Measurements from ENCODE around the gene TTLL11. TPM values are rescaled to one million over a fixed set of nuclear protein-coding genes. Genes with fewer than 3 reads are reported as not detected.

The TTLL11 gene
- total and polyA plus RNA-seq, 2 experiments from 2014 or later = 5.1 to 6.3 TPM

DNA sequence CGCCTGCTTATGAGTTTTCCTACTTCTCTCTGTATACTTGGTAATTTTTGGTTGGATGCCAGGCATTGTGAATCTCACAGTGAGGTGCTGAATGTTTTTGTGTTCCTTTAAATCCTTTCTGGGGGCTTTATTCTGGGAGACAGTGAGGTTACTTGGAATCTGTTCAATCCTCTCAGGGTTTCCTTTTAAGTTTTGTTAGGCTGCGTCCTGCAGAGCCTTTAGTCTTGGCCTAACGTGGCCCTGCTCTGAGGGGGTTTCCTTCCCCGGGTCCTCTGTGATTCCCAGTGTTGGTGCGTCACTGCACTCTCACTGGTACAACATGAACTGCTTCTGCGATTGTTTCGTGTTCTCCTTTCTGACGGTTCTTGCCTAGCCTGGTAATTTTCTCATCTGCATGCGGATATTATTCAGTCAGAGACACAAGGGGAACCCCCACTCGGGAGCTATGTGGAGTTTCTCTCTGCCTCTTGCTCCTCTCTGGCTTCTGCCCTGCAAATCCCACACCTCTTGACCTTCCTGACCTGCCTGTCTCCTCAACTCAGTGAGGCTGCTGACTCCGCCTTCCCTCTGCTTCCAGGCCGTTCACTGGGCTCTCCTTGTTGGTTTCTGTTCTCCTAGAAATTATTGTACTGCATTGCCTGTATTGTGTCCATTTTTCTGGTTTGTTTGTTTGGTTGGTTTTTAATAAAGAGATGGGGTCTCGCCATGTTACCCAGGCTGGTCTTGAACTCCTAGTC, 313.6 kb downstream of the TTLL11 start:
- Histone ChIP-seq H3K9me2 (ENCODE audit: insufficient read depth) (no peaks in the 10 kb centered on the region), H3K27ac (no peak overlapping the region), H3K9me3 (ENCODE audit: low read depth) (no peaks in the 10 kb centered on the region), H3K36me3 (ENCODE audit: low read depth) (no peaks in the 10 kb centered on the region), H3K27me3 (replicated peaks; ENCODE audit: insufficient read depth) (no peaks in the 10 kb centered on the region), H3K4me3 (no peak overlapping the region), H3K4me1 (ENCODE audit: insufficient read depth) (no peaks in the 10 kb centered on the region), H2AFZ (no peak overlapping the region), H3K9ac (no peak overlapping the region), H3F3A (ENCODE audit: insufficient read depth) (no peaks in the 10 kb centered on the region), H3K79me2 (ENCODE audit: insufficient read depth) (no peaks in the 10 kb centered on the region), H4K20me1 (ENCODE audit: insufficient read depth) (no peaks in the 10 kb centered on the region), H3K4me2 (ENCODE audit: unreplicated experiment) (no peak overlapping the region)
- DNase-seq = no peak
- in situ Hi-C loops (cut with MboI) = no loop called here
- 86% methylated on average over 13 of the region's 13 CpGs for WGBS, 2 experiments (ENCODE audit: low coverage in 1 of 2, low lambda C conversion rate in 2 of 2, missing lambda C conversion rate in 2 of 2)
- TF ChIP-seq EZH2 (IDR thresholded peaks at IDR 0.05; ENCODE audit: insufficient read depth, poor library complexity, severe bottlenecking) (no peak), EZH2phosphoT487 (IDR thresholded peaks at IDR 0.05; ENCODE audit: insufficient read depth, low read depth) (no peak)

DNA sequence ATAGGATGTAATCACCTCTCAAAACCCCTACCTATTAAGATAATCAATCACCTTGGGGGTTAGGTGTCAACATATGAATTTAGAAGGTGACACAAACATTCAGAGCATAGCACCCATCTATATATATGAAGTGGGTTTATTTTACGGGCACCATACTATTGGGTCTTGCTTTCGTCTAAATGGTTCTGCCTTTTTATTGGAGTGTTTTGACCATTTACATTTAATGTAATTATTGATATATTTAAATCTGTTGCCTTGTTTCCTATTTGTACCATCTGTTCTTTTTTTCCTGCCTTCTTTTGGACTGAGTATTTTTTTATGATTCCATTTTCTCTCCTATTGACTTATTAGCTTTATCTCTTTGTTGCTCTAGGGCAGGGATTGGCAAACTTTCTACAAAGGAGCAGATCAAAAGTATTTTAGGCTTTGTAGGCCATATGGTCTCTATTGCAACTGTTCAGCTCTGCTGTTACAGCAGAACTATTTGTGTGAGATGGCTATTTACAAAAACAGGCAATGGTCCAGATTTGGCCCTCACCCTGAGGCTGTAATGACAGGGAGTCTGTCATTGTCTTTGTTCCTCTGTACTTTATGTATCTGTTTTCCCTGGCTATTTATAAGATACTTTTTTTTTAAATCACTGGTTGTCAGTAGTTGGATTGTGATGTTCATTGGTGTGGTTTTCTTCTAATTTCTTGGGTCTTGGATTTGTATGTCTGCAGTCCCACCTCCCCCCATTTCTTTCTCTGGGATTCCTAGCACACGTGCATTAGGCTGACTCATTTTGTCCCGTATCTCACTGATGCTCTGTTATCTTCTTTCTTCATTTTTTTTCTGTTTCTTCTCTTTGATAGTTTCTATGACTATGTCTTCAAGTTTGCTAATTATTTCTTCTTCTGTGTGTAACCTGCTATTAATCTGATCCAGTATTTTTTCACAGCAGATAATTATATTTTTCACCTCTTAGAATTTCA, 314.6 kb downstream of the TTLL11 start:
- Histone ChIP-seq H3K27me3 (replicated peaks; ENCODE audit: insufficient read depth) (no peaks in the 10 kb centered on the region), H3K9ac (no peak overlapping the region), H3K36me3 (ENCODE audit: low read depth) (no peaks in the 10 kb centered on the region), H3K4me1 (ENCODE audit: insufficient read depth) (no peaks in the 10 kb centered on the region), H2AFZ (no peak overlapping the region), H3K9me3 (ENCODE audit: low read depth) (no peaks in the 10 kb centered on the region), H3F3A (ENCODE audit: insufficient read depth) (no peaks in the 10 kb centered on the region), H4K20me1 (ENCODE audit: insufficient read depth) (no peaks in the 10 kb centered on the region), H3K9me2 (ENCODE audit: insufficient read depth) (no peaks in the 10 kb centered on the region), H3K79me2 (ENCODE audit: insufficient read depth) (no peaks in the 10 kb centered on the region), H3K4me3 (no peak overlapping the region), H3K27ac (no peak overlapping the region), H3K4me2 (ENCODE audit: unreplicated experiment) (no peak overlapping the region)
- TF ChIP-seq EZH2phosphoT487 (IDR thresholded peaks at IDR 0.05; ENCODE audit: insufficient read depth, low read depth) (no peak), EZH2 (IDR thresholded peaks at IDR 0.05; ENCODE audit: insufficient read depth, poor library complexity, severe bottlenecking) (no peak)
- DNase-seq = no peak
- in situ Hi-C loops (cut with MboI) = no loop called here
- WGBS, 2 experiments (ENCODE audit: low coverage in 1 of 2, low lambda C conversion rate in 2 of 2, missing lambda C conversion rate in 2 of 2) = 83 to 97% methylated on average over 4 of the region's 4 CpGs

DNA sequence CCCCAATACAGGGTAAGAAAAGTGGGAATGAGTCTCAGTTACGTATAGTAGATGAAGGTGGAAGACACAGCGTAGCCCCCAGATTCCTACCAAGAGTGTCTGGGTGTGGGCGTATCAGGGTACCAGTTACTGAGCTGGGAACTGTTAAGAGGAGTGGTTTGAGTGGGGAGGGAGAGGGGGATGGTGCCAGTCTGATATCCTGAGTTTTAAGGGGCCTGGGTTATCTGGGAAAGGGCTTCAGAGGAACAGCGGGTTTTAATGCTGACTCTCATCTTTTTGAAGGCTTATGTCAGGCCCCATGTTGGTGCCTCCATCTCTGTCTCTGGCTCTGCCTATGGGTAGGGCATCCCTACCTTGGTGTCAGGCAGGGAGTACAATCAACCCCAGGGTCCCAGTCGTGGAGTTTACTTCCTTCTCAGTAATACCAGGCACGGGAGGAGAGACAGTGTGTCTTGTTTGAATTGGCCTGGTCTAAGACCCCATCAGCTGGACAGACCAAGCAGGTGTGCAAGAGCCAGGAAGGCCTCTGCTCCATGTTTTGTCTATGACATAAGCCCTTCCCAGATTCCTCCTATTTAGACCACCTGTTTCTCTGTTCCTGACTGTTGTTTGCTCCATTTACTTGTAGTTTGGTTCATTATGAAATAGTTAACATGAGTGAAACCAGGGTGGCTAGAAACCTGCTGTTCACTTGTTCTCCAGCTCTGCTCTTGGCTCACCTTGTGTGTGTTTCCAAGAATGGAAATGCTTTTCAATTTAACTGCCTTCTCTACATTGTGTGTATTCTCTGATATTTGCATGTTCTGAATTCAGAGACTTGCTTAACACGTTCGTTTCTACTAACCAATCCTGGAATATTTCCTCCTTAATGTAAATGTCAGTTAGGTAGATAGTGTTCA, 316.1 kb downstream of the TTLL11 start:
- Histone ChIP-seq H3K4me1 (ENCODE audit: insufficient read depth) (no peaks in the 10 kb centered on the region), H3K27ac (no peak overlapping the region), H3K36me3 (ENCODE audit: low read depth) (no peaks in the 10 kb centered on the region), H3F3A (ENCODE audit: insufficient read depth) (no peaks in the 10 kb centered on the region), H3K9ac (no peak overlapping the region), H3K4me3 (no peak overlapping the region), H3K9me2 (ENCODE audit: insufficient read depth) (no peaks in the 10 kb centered on the region), H3K4me2 (ENCODE audit: unreplicated experiment) (no peak overlapping the region), H3K9me3 (ENCODE audit: low read depth) (no peaks in the 10 kb centered on the region), H3K27me3 (replicated peaks; ENCODE audit: insufficient read depth) (no peaks in the 10 kb centered on the region), H3K79me2 (ENCODE audit: insufficient read depth) (no peaks in the 10 kb centered on the region), H4K20me1 (ENCODE audit: insufficient read depth) (no peaks in the 10 kb centered on the region), H2AFZ (no peak overlapping the region)
- no peak for DNase-seq
- in situ Hi-C loops (cut with MboI) = no loop called here
- WGBS, 2 experiments (ENCODE audit: low coverage in 1 of 2, low lambda C conversion rate in 2 of 2, missing lambda C conversion rate in 2 of 2) = 87 to 92% methylated on average over 8 of the region's 8 CpGs
- TF ChIP-seq EZH2phosphoT487 (IDR thresholded peaks at IDR 0.05; ENCODE audit: insufficient read depth, low read depth) = no peak
- no peak for TF ChIP-seq EZH2 (IDR thresholded peaks at IDR 0.05; ENCODE audit: insufficient read depth, poor library complexity, severe bottlenecking)
